Fibroblast of pulmonary artery (primary cell): Measurements from ENCODE around the gene ATP10B.

Source experiments
- DNase-seq: peaks from one replicate; pipeline ENCODE4 v3.0.0-alpha.2; 2010; ENCODE audit warnings: low read depth
- H3K4me3 ChIP-seq: replicated peaks from 2 replicates; pipeline ENCODE4 v1.5.1; 2011; ENCODE audit warnings: low read depth, mild to moderate bottlenecking, control low read depth, low read length, moderate library complexity
- CTCF ChIP-seq: IDR thresholded peaks from 2 replicates; pipeline ENCODE4 v1.5.1; 2011; ENCODE audit warnings: mild to moderate bottlenecking, control low read depth, low read length, inconsistent platforms; ENCODE audit errors: missing control alignments

ATP10B gene

GRCh38 chr5:160837749-160838593 is 14.0 kb downstream of the ATP10B start:
- no peak for TF ChIP-seq CTCF
- no peak for DNase-seq

GRCh38 chr5:160837211-160837610 is 14.8 kb downstream of the ATP10B start:
- DNase-seq = no peak
- no peak for TF ChIP-seq CTCF
- H3K4me3 ChIP-seq = no peak overlapping the region

More at GRCh38 chr5:160837749-160838593, 14.0 kb downstream of the ATP10B start:
- H3K4me3 ChIP-seq = no peak overlapping the region

GRCh38 chr5:160835818-160836528 is 16.0 kb downstream of the ATP10B start:
- no peak for DNase-seq
- TF ChIP-seq CTCF = no peak
- H3K4me3 ChIP-seq = no peak overlapping the region

GRCh38 chr5:160835376-160835775 is 16.6 kb downstream of the ATP10B start:
- TF ChIP-seq CTCF = no peak
- H3K4me3 ChIP-seq = no peak overlapping the region
- no peak for DNase-seq

- no peak for TF ChIP-seq CTCF
- no peak for DNase-seq
- no peak overlapping the region for H3K4me3 ChIP-seq
Observed at GRCh38 chr5:160833806-160834205, 18.2 kb downstream of the ATP10B start.

GRCh38 chr5:160831801-160832200 is 20.2 kb downstream of the ATP10B start:
- DNase-seq = no peak
- no peak overlapping the region for H3K4me3 ChIP-seq
- TF ChIP-seq CTCF = no peak
